ENCODE results near the gene ZNF304.

ZNF304 gene

DNA sequence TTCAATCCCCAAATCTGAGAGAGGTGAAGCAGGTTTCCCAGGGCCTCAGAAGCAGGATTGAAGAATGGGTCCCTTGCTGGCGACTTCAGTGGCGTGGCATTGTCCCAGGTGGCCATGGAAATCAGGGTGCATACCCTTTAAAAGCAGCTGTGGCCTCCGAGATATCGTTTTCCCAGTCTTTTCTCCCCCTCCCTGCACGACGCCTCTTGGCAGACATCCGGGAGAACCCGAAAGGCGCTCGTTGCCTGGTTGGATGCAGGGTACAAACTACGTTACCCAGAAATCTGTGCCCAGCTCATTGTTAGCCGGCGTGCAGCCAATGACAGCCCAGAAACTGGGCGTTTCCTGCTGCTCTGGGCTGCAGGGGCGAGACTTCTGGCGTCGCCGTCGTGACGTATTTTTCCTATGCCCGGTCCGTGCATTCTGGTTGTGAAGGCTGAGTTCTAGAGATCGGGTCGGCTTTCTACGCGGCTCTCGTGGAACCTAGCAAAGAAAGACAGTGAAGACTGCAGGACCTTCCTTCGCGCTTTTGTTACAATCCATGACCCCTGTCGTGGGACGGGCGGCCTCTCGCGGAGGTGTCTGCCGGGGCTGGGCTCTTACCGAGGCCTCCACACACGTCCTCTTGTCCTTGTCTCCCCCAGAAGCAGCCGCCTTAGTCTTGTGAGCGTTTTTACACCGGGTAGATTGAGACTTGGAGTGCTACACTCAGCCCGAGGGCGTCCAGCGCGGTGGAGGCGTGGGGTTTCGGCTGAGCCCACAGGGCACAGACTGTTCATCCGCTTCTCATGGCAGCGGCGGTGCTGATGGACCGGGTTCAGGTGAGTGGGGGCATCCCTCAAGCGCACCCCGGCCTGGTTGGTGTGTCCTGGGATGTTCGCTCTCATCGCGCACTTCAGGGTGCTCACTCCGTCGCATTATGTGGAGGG lies at the start of gene ZNF304:
Gene ZNF304 (plus strand): TSS at position 395 of the 929 bp plus-strand sequence. CDS start 394 bp downstream, at position 789.
- DNase-seq = peak; percentile 98

DNA sequence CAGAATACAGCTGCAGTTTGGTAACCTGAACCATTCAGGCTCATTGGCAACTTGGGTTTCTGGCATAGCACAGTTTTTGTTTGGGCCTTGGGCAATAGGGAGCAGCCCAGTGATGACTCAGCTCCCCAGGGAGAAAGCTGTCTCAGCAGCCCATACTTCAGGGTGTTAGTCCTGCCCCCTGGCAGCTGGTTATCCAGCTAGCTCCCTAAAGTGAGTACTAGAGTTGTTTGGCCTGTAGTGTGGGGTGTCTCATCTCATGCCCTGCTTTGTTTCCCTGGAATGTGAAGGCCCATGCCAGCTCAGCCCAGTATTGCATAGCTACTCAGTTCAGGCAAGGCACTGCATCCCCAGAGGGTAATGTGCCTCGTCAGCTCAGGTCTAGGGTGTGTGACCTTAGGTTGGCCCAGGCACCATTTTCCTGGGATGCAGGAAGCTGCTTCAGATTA lies 49.0 kb upstream of the ZNF304 start:
- no peak for DNase-seq

DNA sequence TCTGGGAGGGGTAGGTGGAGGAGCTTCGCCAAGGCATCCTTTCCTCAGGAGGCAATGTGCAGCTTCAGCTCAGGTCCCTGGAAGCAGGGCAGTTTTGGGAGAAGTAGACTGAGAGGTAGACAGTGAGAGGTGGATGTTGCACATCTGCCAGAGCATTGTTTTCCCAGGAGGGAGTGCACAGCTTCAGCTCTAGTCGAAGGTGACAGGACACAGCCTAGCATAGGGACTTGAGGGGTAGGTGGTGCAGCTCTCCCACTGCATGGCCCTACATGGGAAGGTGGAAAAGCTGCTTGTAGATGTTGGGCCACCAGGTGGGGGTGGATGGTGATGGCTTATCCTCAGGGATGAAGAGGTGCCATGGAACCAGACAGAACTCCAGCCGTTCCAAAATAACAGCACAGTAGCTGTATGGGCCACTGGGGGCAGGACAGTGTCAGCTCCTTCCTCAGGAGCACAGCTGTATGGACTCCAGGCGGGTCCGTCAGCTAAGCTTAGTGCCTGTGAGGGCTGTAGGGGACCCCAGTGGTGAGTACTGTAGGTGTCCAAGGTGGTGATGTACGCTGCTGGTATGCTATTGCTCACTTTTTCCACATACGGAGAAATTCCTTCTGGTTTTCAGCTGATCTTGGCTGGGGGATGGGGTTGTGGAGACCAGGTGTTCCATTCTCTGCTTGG lies 48.2 kb upstream of the ZNF304 start:
- DNase-seq = no peak

DNA sequence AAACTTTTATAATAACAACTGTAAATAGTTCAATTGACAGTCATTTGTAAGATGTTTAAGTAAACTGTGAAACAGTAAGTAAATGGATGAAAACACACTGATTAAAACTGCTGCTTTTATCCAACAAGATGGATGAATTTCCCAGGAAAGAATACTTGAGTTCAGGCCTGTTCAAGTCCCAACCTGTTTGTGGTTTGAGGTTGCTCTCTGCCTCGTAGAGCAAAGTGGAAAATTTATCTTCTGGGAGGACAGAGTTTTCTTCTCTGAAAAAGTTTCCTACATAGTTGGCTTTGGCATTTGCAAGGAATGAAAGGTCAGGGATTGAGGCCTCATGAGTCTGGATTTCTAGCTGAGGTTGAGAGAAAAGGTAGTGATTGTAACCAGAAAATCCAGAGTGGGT lies 46.0 kb upstream of the ZNF304 start:
- no peak for DNase-seq

DNA sequence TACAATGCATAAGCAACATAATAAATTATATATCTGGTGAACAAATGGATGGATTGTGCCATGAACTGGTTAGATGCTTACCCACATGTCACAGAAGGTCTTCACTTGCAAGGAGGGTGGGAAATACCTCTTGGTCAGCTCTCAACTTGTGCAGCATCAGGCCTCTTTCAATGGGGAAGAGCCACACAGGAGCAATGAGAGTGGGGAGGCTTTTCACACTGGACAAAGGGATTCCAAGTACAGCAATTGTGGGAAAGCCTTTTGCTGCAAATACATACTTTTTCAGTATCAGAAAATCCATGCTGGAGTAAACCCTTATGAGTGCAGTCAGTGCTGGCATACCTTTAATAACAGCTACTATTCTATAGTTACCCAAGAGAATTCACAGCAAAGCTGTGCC lies 42.6 kb upstream of the ZNF304 start:
- DNase-seq = no peak

DNA sequence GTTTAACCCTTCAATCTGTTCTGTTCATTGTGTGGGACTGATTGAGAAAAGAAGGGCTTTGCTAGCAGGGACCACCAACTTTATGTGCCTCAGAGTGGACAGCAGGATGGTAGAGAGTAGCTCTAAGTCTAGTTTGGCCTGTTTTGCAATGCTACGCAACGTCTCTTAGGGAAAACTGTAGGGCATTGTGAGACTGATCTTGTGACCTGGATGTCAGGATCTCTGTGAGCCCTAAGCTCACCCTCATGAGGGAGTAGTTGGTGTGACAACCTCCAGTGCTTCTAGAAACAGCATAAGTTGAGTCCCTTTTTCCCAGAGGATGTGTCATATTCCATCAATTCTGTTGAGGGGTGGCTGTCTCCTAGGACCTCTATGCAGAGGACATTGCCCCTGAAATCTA lies 40.3 kb upstream of the ZNF304 start:
- no peak for DNase-seq

DNA sequence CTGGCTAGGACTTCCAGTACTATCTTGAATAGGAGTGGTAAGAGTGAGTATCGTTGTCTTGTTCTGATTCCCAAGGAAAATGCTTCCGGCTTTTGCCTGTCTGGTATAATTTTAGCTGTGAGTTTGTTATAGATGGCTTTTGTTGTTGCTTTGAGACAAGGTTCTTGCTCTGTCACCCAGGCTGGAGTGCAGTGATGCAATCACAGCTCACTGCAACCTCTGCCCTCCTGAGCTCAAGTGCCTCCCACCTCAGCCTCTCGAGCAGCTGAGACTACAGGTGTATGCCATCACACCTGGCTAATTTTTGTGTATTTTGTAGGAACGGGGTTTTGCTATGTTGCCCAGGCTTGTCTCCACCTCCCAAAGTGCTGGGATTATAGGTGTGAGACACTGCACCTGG lies 36.9 kb upstream of the ZNF304 start:
- DNase-seq = no peak

DNA sequence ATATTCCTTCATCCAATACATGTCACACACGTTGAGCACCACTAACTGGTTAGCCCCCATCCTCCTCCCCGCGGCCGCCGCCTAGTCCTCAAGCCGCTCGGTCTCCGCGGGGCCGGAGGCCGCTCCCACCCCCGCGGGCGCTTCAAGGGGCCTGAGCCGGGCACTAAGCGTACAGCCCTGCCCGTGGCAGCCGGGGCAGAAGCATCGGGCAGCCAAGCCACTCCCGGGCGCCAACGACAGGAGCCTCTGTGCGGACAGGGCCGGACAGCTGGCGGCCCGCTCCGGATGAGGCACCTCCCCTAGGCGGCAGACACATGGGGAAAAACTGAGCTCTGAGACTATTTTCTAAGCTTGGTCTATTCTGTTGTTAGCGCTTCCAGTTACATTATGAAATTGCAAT lies 33.6 kb upstream of the ZNF304 start:
- no peak for DNase-seq

DNA sequence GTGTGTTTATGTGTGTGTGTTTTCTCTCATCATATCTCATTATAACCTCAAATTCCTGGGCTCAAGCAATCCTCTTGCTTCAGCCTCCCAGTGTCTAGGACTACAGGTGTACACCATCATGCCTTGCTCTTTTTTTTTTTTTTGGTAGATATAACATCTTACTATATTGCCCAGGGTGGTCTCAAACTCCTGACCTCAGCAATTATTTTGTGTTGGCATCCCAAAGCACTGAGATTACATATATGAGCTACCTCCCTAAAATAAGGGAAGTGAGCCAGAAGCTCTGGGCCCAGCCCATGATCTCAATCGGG lies 31.2 kb upstream of the ZNF304 start:
- no peak for DNase-seq

DNA sequence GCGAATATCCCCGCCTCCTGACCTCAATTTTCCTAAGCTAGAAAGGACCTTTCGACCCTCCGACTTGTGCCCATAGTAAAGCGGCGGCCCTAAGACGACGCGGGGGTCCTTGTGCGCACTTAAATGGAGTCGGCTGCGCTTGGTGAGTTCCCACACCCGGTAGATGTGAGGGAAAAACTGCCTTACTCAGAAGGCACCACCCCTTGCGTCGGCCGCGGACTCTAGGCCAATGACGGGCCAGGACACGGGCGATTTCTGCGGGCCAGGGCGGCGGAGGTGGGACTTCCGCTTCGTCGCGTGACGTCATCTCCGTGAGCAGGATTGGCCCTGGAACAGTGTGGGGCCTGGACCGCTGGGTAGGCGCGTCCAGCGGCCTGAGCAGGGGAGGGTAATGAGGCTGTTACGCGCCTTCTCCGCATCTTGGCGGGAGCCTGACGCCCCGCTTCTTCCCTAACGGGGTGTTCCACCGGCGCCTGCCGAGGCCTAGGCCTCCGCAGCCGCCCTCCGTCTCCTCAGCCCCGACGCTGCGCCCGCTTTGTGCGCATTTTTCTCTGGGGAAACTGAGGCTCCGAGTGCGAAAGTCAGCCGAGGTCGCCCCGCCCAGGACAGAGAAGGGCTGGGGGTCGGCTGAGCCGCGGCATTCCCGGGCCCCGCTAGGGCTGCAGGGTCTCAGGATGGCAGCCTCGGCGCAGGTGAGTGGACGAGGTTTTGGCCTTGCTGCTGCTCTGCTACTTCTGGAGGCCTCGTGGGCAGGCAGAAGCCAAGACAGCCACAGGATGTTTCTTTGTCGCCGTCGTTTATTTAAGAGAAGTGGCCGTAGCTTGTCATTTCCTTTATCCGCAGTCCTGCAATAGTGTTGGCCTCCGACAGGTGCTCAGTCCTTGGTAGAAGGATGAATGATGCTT lies 30.6 kb upstream of the ZNF304 start, which contains the start of gene ZNF543:
Gene ZNF543 (plus strand): TSS at position 293 of the 905 bp plus-strand sequence. CDS start 382 bp downstream, at position 675.
- peak; percentile 99 for DNase-seq

DNA sequence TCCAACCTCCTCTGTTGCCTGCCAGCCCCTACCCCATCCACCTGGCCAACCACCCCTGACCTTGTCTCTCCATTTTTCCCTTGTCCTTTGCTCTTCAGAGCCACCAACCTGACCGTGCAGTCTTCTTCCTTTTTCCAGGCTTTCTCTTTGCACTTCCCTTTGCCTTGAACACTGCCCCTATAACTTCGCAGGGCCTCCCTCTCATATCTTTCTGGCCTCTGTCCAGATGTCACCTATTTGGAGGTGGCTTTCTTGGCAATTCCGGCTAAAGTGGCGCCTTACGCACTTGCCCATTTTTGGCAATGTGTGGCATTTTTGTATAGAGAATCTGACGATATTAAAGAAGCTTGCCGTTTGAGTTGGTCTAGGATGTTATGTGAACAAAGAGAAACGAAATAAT lies 30.0 kb upstream of the ZNF304 start:
- peak; percentile 57 for DNase-seq

DNA sequence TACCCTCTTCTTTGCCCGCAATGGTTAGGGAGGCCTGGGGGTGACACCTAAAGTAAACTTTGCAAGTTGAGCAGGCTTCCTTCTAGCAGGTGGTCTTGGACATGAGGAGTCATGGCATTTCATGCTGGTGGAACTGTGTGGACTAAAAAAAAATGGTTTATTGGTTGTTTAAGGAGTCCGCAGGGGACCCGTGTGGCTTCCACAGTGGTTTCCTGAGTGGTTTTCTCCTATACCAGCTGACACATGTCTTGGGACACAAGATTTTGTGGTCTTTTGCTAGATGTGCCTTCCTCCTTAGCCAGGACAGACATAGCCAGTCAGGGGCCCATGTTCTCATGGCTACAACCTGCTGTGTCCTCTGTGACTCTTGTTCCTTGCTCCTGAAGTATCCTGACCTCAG lies 29.3 kb upstream of the ZNF304 start:
- no peak for DNase-seq

DNA sequence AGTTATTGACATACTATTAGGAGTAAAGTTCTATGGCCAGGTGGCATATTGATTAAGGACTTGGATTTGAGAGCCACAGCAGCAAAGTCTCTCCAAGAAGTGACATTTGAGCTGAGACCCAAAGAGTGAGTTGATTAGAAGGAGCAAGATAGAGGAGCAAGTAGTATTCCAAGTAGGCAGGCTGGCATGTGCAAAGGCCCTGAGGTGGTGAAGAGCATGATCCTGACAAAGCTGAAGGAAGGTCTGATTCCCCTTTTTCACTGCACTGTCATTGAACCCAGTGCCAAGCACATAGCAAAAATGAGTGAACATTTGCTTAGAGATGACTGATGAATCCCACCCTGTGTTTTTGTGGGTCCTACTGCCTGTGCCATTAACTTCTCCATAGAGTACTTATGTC lies 26.1 kb upstream of the ZNF304 start:
- DNase-seq = no peak

DNA sequence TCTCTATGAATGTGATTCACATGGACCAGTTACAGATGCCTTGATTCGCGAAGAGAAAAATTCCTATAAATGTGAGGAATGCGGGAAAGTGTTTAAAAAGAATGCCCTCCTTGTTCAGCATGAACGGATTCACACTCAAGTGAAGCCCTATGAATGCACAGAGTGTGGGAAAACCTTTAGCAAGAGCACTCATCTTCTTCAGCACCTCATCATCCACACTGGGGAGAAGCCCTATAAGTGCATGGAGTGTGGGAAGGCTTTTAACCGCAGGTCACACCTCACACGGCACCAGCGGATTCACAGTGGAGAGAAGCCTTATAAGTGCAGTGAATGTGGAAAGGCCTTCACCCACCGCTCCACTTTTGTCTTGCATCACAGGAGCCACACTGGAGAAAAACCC lies 23.1 kb upstream of the ZNF304 start:
- DNase-seq = no peak

DNA sequence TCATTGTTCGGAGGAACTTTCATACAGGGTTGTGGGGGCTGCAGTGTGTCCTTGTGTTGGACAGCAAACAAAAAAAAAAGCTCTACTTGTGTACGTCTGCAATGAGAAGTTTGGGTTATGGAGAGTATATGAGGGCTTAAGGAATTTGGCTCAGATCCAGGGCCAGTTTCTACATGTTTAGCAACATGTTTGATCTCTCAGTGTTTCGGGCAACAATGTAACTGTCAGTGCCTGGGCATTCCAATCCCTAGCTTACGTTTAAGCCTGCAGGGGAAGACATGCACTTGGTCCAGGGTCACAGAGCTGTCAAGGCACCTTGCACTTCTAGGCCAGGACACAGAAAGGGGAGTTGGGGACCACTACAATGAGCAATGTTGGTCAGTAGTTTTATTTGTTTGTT lies 16.9 kb upstream of the ZNF304 start:
- no peak for DNase-seq

DNA sequence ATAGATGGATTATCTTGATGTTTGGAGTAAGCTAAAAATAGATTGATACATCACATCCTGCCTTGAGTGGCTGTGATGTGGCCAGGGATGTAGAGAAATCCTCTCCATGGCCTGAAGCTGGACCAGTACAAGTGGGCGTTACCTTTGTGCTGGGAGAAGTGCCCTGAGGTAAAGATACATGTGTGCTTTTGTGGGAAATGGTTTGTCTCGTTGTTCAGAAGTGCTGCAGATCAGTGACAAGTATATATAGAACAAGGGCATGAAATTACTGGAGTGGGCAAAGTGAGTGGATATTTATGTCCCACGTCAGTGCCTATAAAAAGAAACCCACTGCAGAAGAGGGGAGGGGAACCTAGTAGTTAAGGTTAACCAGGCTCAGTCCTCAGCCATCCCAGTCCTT lies 12.2 kb upstream of the ZNF304 start:
- DNase-seq = no peak

DNA sequence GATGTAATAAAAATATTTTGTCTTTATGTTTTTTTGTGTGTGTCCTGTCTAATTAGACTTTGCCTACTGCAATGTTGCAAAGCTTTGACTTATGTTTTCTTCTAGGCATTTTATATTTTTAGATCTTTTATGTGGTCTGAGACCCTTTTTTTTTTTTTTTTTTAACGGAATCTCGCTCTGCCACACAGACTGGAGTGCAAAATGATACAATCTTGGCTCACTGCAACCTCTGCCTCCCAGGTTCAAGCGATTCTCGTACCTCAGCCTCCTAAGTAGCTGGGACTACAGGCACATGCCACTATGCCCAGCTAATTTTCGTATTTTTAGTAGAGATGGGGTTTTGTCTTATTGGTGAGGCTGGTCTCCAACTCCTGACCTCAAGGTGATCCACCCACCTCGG lies 8.5 kb upstream of the ZNF304 start:
- no peak for DNase-seq

DNA sequence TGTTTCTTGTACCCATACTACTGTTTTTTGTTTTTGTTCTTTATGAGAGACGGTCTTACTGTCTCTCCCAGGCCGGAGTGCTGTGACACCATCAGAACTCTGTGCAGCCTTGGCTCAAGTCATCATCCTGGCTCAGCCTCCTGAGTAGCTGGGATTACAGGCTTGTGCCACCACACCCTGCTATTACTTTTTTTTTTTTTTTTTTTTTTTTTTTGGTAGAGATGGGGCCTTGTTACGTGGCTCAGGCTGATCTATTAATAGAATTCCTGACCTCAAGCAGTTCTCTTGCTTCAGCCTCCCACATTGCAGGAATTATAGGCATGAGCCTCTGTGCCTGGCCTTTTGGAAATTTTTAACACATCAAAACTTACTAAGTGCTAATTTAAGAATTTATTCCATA lies 2.9 kb upstream of the ZNF304 start:
- DNase-seq = peak; percentile 21

DNA sequence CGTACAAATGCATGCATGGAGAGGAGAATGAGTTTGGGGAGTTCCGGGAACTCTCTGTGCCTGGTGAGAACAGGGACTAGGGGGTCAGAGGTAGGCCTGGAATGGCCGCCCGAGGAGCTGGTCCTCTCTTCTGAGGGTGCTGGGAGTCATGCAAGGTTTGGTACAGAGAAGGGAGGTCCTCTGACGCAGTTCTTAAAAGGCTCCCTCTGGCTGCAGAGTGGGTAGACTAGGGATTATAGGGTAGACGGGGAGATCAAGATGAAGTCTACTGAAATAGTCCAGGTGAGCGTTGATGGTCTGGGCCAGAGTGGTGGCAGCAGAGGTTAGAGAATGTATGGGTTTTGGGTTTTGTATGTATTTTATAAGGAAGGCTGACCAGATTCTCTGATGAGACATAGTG lies 796 bp downstream of the ZNF304 start:
- DNase-seq = no peak

DNA sequence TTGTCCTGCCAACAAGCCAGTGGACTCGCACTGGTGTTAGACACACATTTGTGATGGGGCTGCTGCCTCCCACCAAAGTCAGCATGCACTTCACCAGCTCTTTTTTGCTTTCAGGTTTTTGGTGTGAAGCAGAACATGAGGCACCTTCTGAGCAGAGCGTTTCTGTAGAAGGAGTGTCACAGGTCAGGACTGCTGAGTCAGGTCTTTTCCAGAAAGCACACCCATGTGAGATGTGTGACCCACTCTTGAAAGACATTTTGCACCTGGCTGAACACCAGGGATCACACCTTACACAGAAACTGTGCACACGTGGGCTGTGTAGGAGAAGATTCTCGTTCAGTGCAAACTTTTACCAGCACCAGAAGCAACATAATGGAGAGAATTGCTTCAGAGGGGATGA lies 4.8 kb downstream of the ZNF304 start:
- no peak for DNase-seq

DNA sequence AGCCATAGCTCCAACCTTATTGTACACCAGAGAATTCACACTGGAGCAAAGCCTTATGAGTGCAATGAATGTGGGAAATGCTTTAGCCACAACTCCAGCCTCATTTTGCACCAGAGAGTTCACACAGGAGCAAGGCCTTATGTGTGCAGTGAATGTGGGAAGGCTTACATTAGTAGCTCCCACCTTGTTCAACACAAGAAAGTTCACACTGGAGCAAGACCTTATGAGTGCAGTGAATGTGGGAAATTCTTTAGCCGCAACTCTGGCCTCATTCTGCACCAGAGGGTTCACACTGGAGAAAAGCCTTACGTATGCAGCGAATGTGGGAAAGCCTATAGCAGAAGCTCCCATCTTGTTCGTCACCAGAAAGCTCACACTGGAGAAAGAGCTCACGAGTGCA lies 6.3 kb downstream of the ZNF304 start:
- no peak for DNase-seq

DNA sequence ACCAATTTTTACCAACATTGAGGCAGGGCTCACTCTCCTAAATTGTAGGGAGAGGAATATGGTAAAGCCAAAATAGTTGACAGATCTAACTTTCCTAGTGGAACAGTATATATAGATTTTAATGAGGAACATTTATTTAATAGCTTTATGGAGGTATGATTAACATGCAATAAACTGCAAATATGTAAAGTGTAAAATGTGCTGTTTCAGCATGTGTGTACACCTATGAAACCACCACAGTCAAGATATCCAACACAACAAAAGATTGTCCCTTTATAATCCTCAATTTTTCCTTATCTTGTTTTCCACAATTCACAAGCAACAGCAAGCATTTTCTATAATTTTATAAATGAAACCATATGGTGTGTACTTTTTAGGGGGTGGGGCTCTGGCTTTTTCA lies 8.2 kb downstream of the ZNF304 start:
- no peak for DNase-seq

DNA sequence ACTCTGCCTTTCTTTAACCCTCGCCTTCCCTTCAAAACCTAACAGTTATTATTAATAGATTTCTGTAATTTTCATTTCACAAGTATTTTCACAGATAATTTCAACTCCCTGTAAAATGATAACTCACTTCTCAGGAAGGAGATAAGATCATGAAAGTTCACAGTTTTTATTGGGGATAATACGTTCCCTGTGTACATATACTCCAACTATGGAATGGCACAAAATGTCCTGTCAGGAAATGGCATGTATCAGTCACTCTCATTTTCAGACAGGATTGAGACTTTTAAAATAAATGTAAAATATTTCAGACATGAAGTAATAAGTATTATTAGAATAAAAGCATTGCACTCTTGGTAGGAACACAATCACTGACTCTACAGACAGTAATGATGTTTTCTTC lies 11.3 kb downstream of the ZNF304 start:
- DNase-seq = no peak

Measured in OCI-M1 (cell line).